CD14-positive monocyte (primary cell): Measurements from ENCODE around the gene RPS6KB2. TPM values are rescaled to one million over a fixed set of nuclear protein-coding genes. Genes with fewer than 3 reads are reported as not detected.

Experiments used
- DNase-seq, 3 donors: peaks; one replicate each; pipeline ENCODE4 v3.0.0-alpha.2; 2011 to 2022
- H2AFZ ChIP-seq: 2 replicates; pipeline ENCODE4 v1.6.0; 2012; ENCODE audit warnings: mild to moderate bottlenecking, low read depth, low read length, inconsistent platforms; ENCODE audit not compliant: insufficient read depth, poor library complexity, severe bottlenecking
- H3K27ac ChIP-seq, 2 donors: 1 replicate in 1 of 2; 2 replicates in 1 of 2; pipeline ENCODE4 v1.5.1; 2012 to 2013; ENCODE audit warnings: low read length in 2 of 2, control low read depth in 1 of 2, inconsistent platforms in 1 of 2, low read depth in 1 of 2, mild to moderate bottlenecking in 1 of 2
- H3K27me3 ChIP-seq, 2 donors: one replicate each; pipeline versions ENCODE4 v1.6.0 to v1.6.1; 2011 to 2013; ENCODE audit warnings: low read length in 2 of 2; ENCODE audit not compliant: control insufficient read depth in 2 of 2, insufficient read depth in 2 of 2
- H3K36me3 ChIP-seq, 2 donors: replicated peaks in 1 of 2; 1 replicate in 1 of 2; 2 replicates in 1 of 2; pipeline versions ENCODE4 v1.5.1 to v1.6.1; 2012 to 2013; ENCODE audit warnings: low read length in 2 of 2, control low read depth in 1 of 2, inconsistent platforms in 1 of 2, mild to moderate bottlenecking in 1 of 2; ENCODE audit not compliant: insufficient read depth in 2 of 2, control insufficient read depth in 1 of 2
- H3K4me1 ChIP-seq, 2 donors: 1 replicate in 1 of 2; 2 replicates in 1 of 2; pipeline versions ENCODE4 v1.5.1 to v1.6.1; 2012 to 2013; ENCODE audit warnings: low read length in 2 of 2, control low read depth in 1 of 2, inconsistent platforms in 1 of 2, mild to moderate bottlenecking in 1 of 2, moderate library complexity in 1 of 2; ENCODE audit not compliant: insufficient read depth in 2 of 2, control insufficient read depth in 1 of 2
- H3K4me2 ChIP-seq: replicated peaks from 2 replicates; pipeline ENCODE3; 2012; ENCODE audit warnings: low read length, moderate library complexity, mild to moderate bottlenecking; ENCODE audit not compliant: poor library complexity, severe bottlenecking; ENCODE audit errors: extremely low read depth
- H3K4me3 ChIP-seq, 3 experiments: fragments of 200-600 bp in 1 of 3; sonication (generic) in 1 of 3; replicated peaks in 1 of 3; 1 replicate in 2 of 3; 2 replicates in 1 of 3; pipeline ENCODE4 v1.5.1; 2011 to 2013; ENCODE audit warnings: low read length in 3 of 3, mild to moderate bottlenecking in 3 of 3, control low read depth in 2 of 3, low read depth in 2 of 3, inconsistent platforms in 1 of 3, moderate library complexity in 1 of 3
- H3K79me2 ChIP-seq: 2 replicates; pipeline ENCODE4 v1.6.0; 2012; ENCODE audit warnings: mild to moderate bottlenecking, control low read depth, inconsistent platforms, low read length, moderate library complexity; ENCODE audit not compliant: insufficient read depth
- H3K9ac ChIP-seq: 2 replicates; pipeline ENCODE4 v1.6.0; 2017; ENCODE audit warnings: low read length, mild to moderate bottlenecking; ENCODE audit not compliant: insufficient read depth, poor library complexity, severe bottlenecking
- H3K9me3 ChIP-seq, 2 donors: replicated peaks in 1 of 2; 1 replicate in 1 of 2; 2 replicates in 1 of 2; pipeline versions ENCODE4 v1.5.1 to v1.6.1; 2012 to 2013; ENCODE audit warnings: low read length in 2 of 2, control low read depth in 1 of 2; ENCODE audit not compliant: control insufficient read depth in 1 of 2, insufficient read depth in 1 of 2
- H4K20me1 ChIP-seq: 2 replicates; pipeline ENCODE4 v1.6.0; 2012; ENCODE audit warnings: mild to moderate bottlenecking, low read length, control low read depth, moderate library complexity; ENCODE audit not compliant: insufficient read depth
- H3K27ac Mint-ChIP-seq, 7 donors: one replicate each; pipeline ENCODE4 v1.8.0; 2020; ENCODE audit warnings: mild to moderate bottlenecking in 7 of 7, mixed read lengths in 7 of 7, moderate library complexity in 6 of 7, inconsistent platforms in 2 of 7
- H3K27me3 Mint-ChIP-seq, 3 donors: one replicate each; pipeline ENCODE4 v1.8.0; 2021 to 2022; ENCODE audit warnings: low read depth in 3 of 3, mild to moderate bottlenecking in 3 of 3, mixed read lengths in 3 of 3, moderate library complexity in 3 of 3, inconsistent platforms in 1 of 3
- H3K36me3 Mint-ChIP-seq, 2 donors: one replicate each; pipeline ENCODE4 v1.8.0; 2020; ENCODE audit warnings: mixed read lengths in 2 of 2, inconsistent platforms in 1 of 2, mild to moderate bottlenecking in 1 of 2
- H3K4me1 Mint-ChIP-seq: one replicate; pipeline ENCODE4 v1.8.0; 2020; ENCODE audit warnings: mild to moderate bottlenecking, mixed read lengths
- H3K4me3 Mint-ChIP-seq, 2 donors: one replicate each; pipeline ENCODE4 v1.8.0; 2020; ENCODE audit warnings: mild to moderate bottlenecking in 2 of 2, mixed read lengths in 2 of 2, moderate library complexity in 1 of 2
- H3K9me3 Mint-ChIP-seq, 7 donors: one replicate each; pipeline ENCODE4 v1.8.0; 2020 to 2022; ENCODE audit warnings: mixed read lengths in 7 of 7, mild to moderate bottlenecking in 6 of 7, moderate library complexity in 6 of 7, inconsistent platforms in 2 of 7
- WGBS: methylation state at CpG from one replicate; pipeline ENCODE4 v1.1.5; 2013; ENCODE audit warnings: missing lambda C conversion rate; ENCODE audit not compliant: insufficient coverage; 5-methylcytosine and 5-hydroxymethylcytosine counted together
- intact Hi-C, 2 donors: fragments of 100-400 bp; cut with micrococcal nuclease; formaldehyde crosslinking; loops; one replicate each; pipeline versions ENCODE4 v1.15.0 to v1.15.1; 2023
- polyA plus RNA-seq, 3 donors: library from polyadenylated mRNA; depleted of rRNA in 1 of 3; unstranded in 2 of 3; stranded (reverse) in 1 of 3; fragments of 300-500 nt in 2 of 3; fragments of >200 nt in 1 of 3; fragmentation: Illumina TruSeq in 2 of 3; gene quantifications; 1 replicate in 2 of 3; 2 replicates in 1 of 3; pipeline ENCODE4 v1.2.3, GENCODE V29; 2012 to 2021
- TF ChIP-seq, protein P1 (sequence below): fragments of 200-600 bp; IDR thresholded peaks from one replicate; pipeline ENCODE4 v1.8.0; 2022; ENCODE audit warnings: antibody characterized with exemption, mild to moderate bottlenecking

Gene RPS6KB2
- polyA plus RNA-seq, 3 donors = 51.6 to 101 (median 53.8) TPM

DNA sequence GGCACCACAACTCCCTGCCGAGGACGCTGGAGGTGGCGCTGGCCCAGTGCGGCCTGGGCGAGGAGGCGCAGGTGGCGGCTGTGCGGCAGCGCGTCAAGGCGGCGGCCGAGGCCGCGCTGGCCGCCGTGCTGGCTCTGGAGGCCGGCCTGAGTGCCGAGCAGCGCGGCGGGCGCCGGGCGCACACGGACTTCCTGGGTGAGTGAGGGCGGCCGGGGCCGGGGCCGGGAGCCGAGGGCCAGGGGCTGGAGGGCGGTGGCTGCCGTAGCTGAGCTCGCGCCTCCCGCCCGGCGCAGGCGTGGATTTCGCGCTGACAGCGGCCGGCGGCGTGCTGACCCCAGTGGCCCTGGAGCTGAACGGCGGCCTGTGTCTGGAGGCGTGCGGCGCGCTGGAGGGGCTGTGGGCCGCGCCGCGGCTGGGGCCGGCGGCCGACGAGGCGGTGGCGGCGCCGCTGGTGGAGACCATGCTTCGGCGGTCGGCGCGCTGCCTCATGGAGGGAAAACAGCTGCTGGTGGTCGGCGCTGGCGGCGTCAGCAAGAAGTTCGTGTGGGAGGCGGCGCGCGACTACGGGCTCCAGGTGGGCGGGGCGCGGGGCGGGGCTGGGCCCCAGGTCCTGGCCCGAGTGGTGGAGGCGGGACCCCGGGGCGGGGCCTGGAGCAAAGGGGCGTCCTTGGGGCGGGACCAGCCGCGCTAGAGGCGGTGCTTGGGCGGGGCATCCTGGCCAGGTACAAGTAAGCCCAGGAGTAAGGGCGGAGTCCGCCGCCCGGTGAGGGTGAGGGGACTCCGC lies 7.5 kb upstream of the RPS6KB2 start:
- peak overlapping the region in 1 of 7 donors; percentile 35 for H3K27ac Mint-ChIP-seq
- no peaks in the 10 kb centered on the region for H3K36me3 ChIP-seq
- H3K79me2 ChIP-seq = no peaks in the 10 kb centered on the region
- H3K4me3 ChIP-seq = peak overlapping the region; percentile 7 to 76 (median 24)
- H3K27ac ChIP-seq = peak overlapping the region in 1 of 2 donors; percentile 41
- H3K4me3 Mint-ChIP-seq = peak overlapping the region; percentile 72 to 82
- H3K9me3 ChIP-seq = no peaks in the 10 kb centered on the region
- H3K9me3 Mint-ChIP-seq = peaks cover 0 to 9% (median 2%) of the 10 kb centered on the region in 7 donors
- H3K9ac ChIP-seq = peak overlapping the region; percentile 64
- peak overlapping the region; percentile 86 for H2AFZ ChIP-seq
- under 1% methylated on average over 89 of the region's 97 CpGs for WGBS
- H3K4me1 ChIP-seq = peaks cover 29 to 47% of the 10 kb centered on the region in 2 donors
- H3K4me1 Mint-ChIP-seq = peaks cover 32% of the 10 kb centered on the region
- peaks cover 28 to 46% (median 39%) of the 10 kb centered on the region in 3 donors for H3K27me3 Mint-ChIP-seq
- H3K4me2 ChIP-seq = peak overlapping the region; percentile 89
- H3K27me3 ChIP-seq = peaks cover 0 to 44% of the 10 kb centered on the region in 2 donors
- peaks cover 4 to 8% of the 10 kb centered on the region in 2 donors for H3K36me3 Mint-ChIP-seq
- H4K20me1 ChIP-seq = no peaks in the 10 kb centered on the region
- DNase-seq = peak; percentile 82 to 85 (median 84)
- TF ChIP-seq, protein P1, sequence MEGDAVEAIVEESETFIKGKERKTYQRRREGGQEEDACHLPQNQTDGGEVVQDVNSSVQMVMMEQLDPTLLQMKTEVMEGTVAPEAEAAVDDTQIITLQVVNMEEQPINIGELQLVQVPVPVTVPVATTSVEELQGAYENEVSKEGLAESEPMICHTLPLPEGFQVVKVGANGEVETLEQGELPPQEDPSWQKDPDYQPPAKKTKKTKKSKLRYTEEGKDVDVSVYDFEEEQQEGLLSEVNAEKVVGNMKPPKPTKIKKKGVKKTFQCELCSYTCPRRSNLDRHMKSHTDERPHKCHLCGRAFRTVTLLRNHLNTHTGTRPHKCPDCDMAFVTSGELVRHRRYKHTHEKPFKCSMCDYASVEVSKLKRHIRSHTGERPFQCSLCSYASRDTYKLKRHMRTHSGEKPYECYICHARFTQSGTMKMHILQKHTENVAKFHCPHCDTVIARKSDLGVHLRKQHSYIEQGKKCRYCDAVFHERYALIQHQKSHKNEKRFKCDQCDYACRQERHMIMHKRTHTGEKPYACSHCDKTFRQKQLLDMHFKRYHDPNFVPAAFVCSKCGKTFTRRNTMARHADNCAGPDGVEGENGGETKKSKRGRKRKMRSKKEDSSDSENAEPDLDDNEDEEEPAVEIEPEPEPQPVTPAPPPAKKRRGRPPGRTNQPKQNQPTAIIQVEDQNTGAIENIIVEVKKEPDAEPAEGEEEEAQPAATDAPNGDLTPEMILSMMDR = no peak
- intact Hi-C loops = loop anchor here in 1 of 2 donors (1.0 kb wide), 1 partner anchor 19 kb away; no protein-coding TSS in a partner anchor

DNA sequence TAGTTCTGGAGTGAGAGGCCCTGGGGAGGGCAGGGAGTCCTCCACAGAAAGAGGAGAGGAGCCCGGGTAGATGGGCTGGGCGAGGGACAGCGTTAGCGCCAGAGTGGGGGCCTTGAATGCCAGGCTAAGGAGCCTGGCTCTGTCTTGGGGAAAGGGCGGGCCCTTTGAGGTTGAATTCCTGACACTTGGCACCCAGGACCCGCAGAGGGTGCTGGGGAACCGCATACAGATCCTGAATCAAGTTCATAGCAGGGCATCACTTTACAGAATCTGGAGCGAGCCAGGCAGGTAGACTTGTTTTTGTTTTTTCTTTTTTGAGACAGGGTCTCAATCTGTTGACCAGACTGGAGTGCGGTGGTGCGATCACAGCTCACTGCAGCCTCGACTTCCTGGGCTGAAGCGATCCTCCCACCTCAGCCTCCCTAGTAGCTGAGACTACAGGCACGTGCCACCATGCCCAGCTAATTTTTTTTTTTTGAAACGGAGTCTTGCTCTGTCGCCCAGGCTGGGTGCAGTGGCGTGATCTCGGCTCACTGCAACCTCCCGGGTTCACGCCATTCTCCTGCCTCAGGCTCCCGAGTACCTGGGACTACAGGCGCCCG lies 6.8 kb upstream of the RPS6KB2 start:
- intact Hi-C loops = loop anchor here in 1 of 2 donors (1.0 kb wide), 1 partner anchor 19 kb away; no protein-coding TSS in a partner anchor
- no peak for DNase-seq
- H3K4me3 ChIP-seq = peak overlapping the region in 1 of 3 experiments; percentile 76
- H3K79me2 ChIP-seq = no peaks in the 10 kb centered on the region
- no peaks in the 10 kb centered on the region for H4K20me1 ChIP-seq
- no peak overlapping the region for H3K9ac ChIP-seq
- Mint-ChIP-seq H3K36me3 (peaks cover 0 to 3% of the 10 kb centered on the region in 2 donors), H3K4me1 (peaks cover 25% of the 10 kb centered on the region), H3K4me3 (peak overlapping the region; percentile 57 to 67), H3K27ac (peak overlapping the region in 1 of 7 donors; percentile 35), H3K27me3 (peaks cover 22 to 39% (median 32%) of the 10 kb centered on the region in 3 donors), H3K9me3 (peaks cover 0 to 5% (median 0%) of the 10 kb centered on the region in 7 donors)
- 77% methylated on average over 16 of the region's 22 CpGs for WGBS
- TF ChIP-seq, protein P1 = no peak
- H3K4me2 ChIP-seq = peak overlapping the region; percentile 89
- H3K4me1 ChIP-seq = peaks cover 27 to 42% of the 10 kb centered on the region in 2 donors
- H2AFZ ChIP-seq = peak overlapping the region; percentile 86
- H3K36me3 ChIP-seq = no peaks in the 10 kb centered on the region
- peaks cover 0 to 37% of the 10 kb centered on the region in 2 donors for H3K27me3 ChIP-seq
- H3K27ac ChIP-seq = no peak overlapping the region
- H3K9me3 ChIP-seq = no peaks in the 10 kb centered on the region
